ENCODE results near the gene ACIN1.

- TF ChIP-seq POLR2AphosphoS5 (IDR thresholded peaks at IDR 0.05; ENCODE audit: borderline replicate concordance, low read depth, low read length) (no peak; the same call in 1 of the 2 replicates), EZH2 (IDR thresholded peaks at IDR 0.05) (no peak), FOXP2 (optimal IDR thresholded peaks at IDR 0.05; ENCODE audit: control extremely low read depth, extremely low read length, insufficient read depth) (no peak)
These were observed 85.4 kb downstream of the ACIN1 start for GRCh38 chr14:23009483-23009938.
